ENCODE results near the gene XPA. TPM values are rescaled to one million over a fixed set of nuclear protein-coding genes. Genes with fewer than 3 reads are reported as not detected.

The XPA gene
- total RNA-seq, 1 donor from 2014 or later, result 9.8 TPM

- Histone ChIP-seq H4K20me1 (ENCODE audit: insufficient read depth, low read length) (peaks cover 14% of the 10 kb centered on the region), H3K36me3 (ENCODE audit: insufficient read depth, low read length) (peaks cover 14% of the 10 kb centered on the region), H3K79me2 (ENCODE audit: insufficient read depth, low read length) (peaks cover 54% of the 10 kb centered on the region), H3K4me1 (ENCODE audit: insufficient read depth, low read length) (peaks cover 7% of the 10 kb centered on the region), H3K27ac (ENCODE audit: low read depth, low read length) (no peak overlapping the region), H3K27me3 (ENCODE audit: insufficient read depth, low read length) (no peaks in the 10 kb centered on the region), H3K9ac (ENCODE audit: low read length) (no peak overlapping the region), H3K4me3 (ENCODE audit: insufficient read depth, low read depth, low read length) (no peak overlapping the region), H3K9me3 (ENCODE audit: insufficient read depth, low read depth, low read length) (no peaks in the 10 kb centered on the region), H3K4me2 (ENCODE audit: low read length) (no peak overlapping the region), H2AFZ (ENCODE audit: low read depth, low read length) (no peak overlapping the region)
- TF ChIP-seq CTCF (IDR thresholded peaks at IDR 0.05; ENCODE audit: insufficient read depth, low read depth, low read length) (no peak), EZH2 (IDR thresholded peaks at IDR 0.05; ENCODE audit: insufficient read depth, low read length) (no peak)
- Mint-ChIP-seq H3K36me3 (ENCODE audit: low read depth, unreplicated experiment) (peaks cover 10% of the 10 kb centered on the region), H3K4me1 (ENCODE audit: low read depth, unreplicated experiment) (peaks cover 12% of the 10 kb centered on the region), H3K27ac (ENCODE audit: unreplicated experiment) (no peak overlapping the region), H3K27me3 (ENCODE audit: low read depth, unreplicated experiment) (no peaks in the 10 kb centered on the region), H3K9me3 (ENCODE audit: unreplicated experiment) (no peaks in the 10 kb centered on the region), H3K4me3 (ENCODE audit: unreplicated experiment) (no peak overlapping the region)
- FAIRE-seq (no peak), DNase-seq (ENCODE audit: low read depth) (no peak)
Measured at GRCh38 chr9:97628668-97629067, 68.5 kb downstream of the XPA start.

- H3K79me2 ChIP-seq (ENCODE audit: insufficient read depth, low read length), result peaks cover 54% of the 10 kb centered on the region
- DNase-seq (ENCODE audit: low read depth) (no peak), FAIRE-seq (no peak)
- H3K27ac Mint-ChIP-seq (ENCODE audit: unreplicated experiment), result no peak overlapping the region
- no peak overlapping the region for H3K4me2 ChIP-seq (ENCODE audit: low read length)
- no peak overlapping the region for H2AFZ ChIP-seq (ENCODE audit: low read depth, low read length)
- no peak overlapping the region for H3K27ac ChIP-seq (ENCODE audit: low read depth, low read length)
- no peaks in the 10 kb centered on the region for H3K27me3 Mint-ChIP-seq (ENCODE audit: low read depth, unreplicated experiment)
- TF ChIP-seq CTCF (IDR thresholded peaks at IDR 0.05; ENCODE audit: insufficient read depth, low read depth, low read length), result no peak
- no peak for TF ChIP-seq EZH2 (IDR thresholded peaks at IDR 0.05; ENCODE audit: insufficient read depth, low read length)
- H3K36me3 Mint-ChIP-seq (ENCODE audit: low read depth, unreplicated experiment), result peaks cover 17% of the 10 kb centered on the region
- H3K27me3 ChIP-seq (ENCODE audit: insufficient read depth, low read length), result no peaks in the 10 kb centered on the region
- peaks cover 7% of the 10 kb centered on the region for H3K4me1 ChIP-seq (ENCODE audit: insufficient read depth, low read length)
- peaks cover 14% of the 10 kb centered on the region for H4K20me1 ChIP-seq (ENCODE audit: insufficient read depth, low read length)
- no peak overlapping the region for H3K9ac ChIP-seq (ENCODE audit: low read length)
- H3K4me3 ChIP-seq (ENCODE audit: insufficient read depth, low read depth, low read length), result no peak overlapping the region
- no peak overlapping the region for H3K4me3 Mint-ChIP-seq (ENCODE audit: unreplicated experiment)
- H3K9me3 Mint-ChIP-seq (ENCODE audit: unreplicated experiment), result peaks cover 2% of the 10 kb centered on the region
- peaks cover 12% of the 10 kb centered on the region for H3K4me1 Mint-ChIP-seq (ENCODE audit: low read depth, unreplicated experiment)
- H3K9me3 ChIP-seq (ENCODE audit: insufficient read depth, low read depth, low read length), result no peaks in the 10 kb centered on the region
- peaks cover 14% of the 10 kb centered on the region for H3K36me3 ChIP-seq (ENCODE audit: insufficient read depth, low read length)
Measured at GRCh38 chr9:97627624-97628023, 69.5 kb downstream of the XPA start.

DNA sequence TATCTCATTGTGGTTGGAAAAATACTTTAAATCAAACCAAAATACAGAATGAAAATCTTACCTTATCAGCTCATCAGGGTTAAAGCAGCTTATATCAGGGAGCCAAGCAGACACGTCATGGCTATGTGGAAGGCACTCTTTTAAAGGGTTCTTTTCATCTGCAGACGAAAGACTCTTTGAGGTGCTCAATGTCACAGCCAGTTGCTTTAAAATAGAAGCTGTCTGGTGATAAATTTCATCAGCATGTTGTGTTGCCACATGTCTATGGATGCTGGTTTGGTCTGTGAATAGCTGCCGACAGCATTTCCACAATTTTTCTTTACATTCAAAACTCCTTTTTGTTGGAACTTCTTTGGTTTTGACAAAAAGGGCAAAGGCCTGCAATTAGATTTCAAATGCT, 71.5 kb downstream of the XPA start:
- peaks cover 38% of the 10 kb centered on the region for H3K79me2 ChIP-seq (ENCODE audit: insufficient read depth, low read length)
- DNase-seq (ENCODE audit: low read depth) (no peak), FAIRE-seq (no peak)
- TF ChIP-seq EZH2 (IDR thresholded peaks at IDR 0.05; ENCODE audit: insufficient read depth, low read length), result no peak
- TF ChIP-seq CTCF (IDR thresholded peaks at IDR 0.05; ENCODE audit: insufficient read depth, low read depth, low read length), result no peak
- Mint-ChIP-seq H3K27me3 (ENCODE audit: low read depth, unreplicated experiment) (no peaks in the 10 kb centered on the region), H3K9me3 (ENCODE audit: unreplicated experiment) (peaks cover 2% of the 10 kb centered on the region), H3K4me3 (ENCODE audit: unreplicated experiment) (no peak overlapping the region), H3K4me1 (ENCODE audit: low read depth, unreplicated experiment) (peaks cover 10% of the 10 kb centered on the region), H3K27ac (ENCODE audit: unreplicated experiment) (no peak overlapping the region), H3K36me3 (ENCODE audit: low read depth, unreplicated experiment) (peaks cover 29% of the 10 kb centered on the region)
- no peaks in the 10 kb centered on the region for H3K9me3 ChIP-seq (ENCODE audit: insufficient read depth, low read depth, low read length)
- no peak overlapping the region for H3K27ac ChIP-seq (ENCODE audit: low read depth, low read length)
- H2AFZ ChIP-seq (ENCODE audit: low read depth, low read length), result no peak overlapping the region
- no peaks in the 10 kb centered on the region for H3K4me1 ChIP-seq (ENCODE audit: insufficient read depth, low read length)
- peaks cover 14% of the 10 kb centered on the region for H4K20me1 ChIP-seq (ENCODE audit: insufficient read depth, low read length)
- peaks cover 20% of the 10 kb centered on the region for H3K36me3 ChIP-seq (ENCODE audit: insufficient read depth, low read length)
- no peak overlapping the region for H3K9ac ChIP-seq (ENCODE audit: low read length)
- no peaks in the 10 kb centered on the region for H3K27me3 ChIP-seq (ENCODE audit: insufficient read depth, low read length)
- no peak overlapping the region for H3K4me2 ChIP-seq (ENCODE audit: low read length)
- no peak overlapping the region for H3K4me3 ChIP-seq (ENCODE audit: insufficient read depth, low read depth, low read length)

Other genes with a start within 250 kb of the XPA start
- 0.24 and 0.48 TPM in 2 replicates for gene TMOD1, start 195.7 kb downstream of the XPA start, total RNA-seq
- 18.4 and 19.4 TPM in 2 replicates for gene TSTD2, start 64.0 kb downstream of the XPA start, total RNA-seq
- 42.5 and 43.0 TPM in 2 replicates for gene NCBP1, start 63.5 kb downstream of the XPA start, total RNA-seq
- 0.07 and 0.45 TPM in 2 replicates for gene FOXE1, start 155.9 kb upstream of the XPA start, total RNA-seq
- gene TRMO, start 225.2 kb upstream of the XPA start, total RNA-seq, result 8.5 and 8.8 TPM in 2 replicates
- not detected in 2 replicates for gene HEMGN, start 240.8 kb upstream of the XPA start, total RNA-seq

All from astrocyte (in vitro differentiated cells and primary cell).